ENCODE results near the gene SPNS3.

SPNS3 gene

GRCh38 chr17:4433515-4434031 lies at the start of gene SPNS3:
TSS of gene SPNS3 (plus strand) at chr17:4433940. CDS start at chr17:4433968, 28 bp downstream.
- DNase-seq: peak; percentile 24 to 33

- DNase-seq: no peak
Measured at GRCh38 chr17:4386406-4386805, 47.3 kb upstream of the SPNS3 start.

- DNase-seq: no peak
Measured at GRCh38 chr17:4387137-4387536, 46.6 kb upstream of the SPNS3 start.

- no peak for DNase-seq
Measured at GRCh38 chr17:4389079-4389478, 44.7 kb upstream of the SPNS3 start.

- no peak for DNase-seq
Measured at GRCh38 chr17:4393806-4394205, 39.9 kb upstream of the SPNS3 start.

- no peak for DNase-seq
Measured at GRCh38 chr17:4394208-4395110, 39.3 kb upstream of the SPNS3 start.

- DNase-seq: no peak
Measured at GRCh38 chr17:4395111-4395478, 38.6 kb upstream of the SPNS3 start.

GRCh38 chr17:4397840-4398239 lies 35.9 kb upstream of the SPNS3 start:
- no peak for DNase-seq

GRCh38 chr17:4405038-4405669 lies 28.6 kb upstream of the SPNS3 start:
- no peak for DNase-seq

- no peak for DNase-seq
Measured at GRCh38 chr17:4405699-4406098, 28.0 kb upstream of the SPNS3 start.

GRCh38 chr17:4406386-4406785 lies 27.4 kb upstream of the SPNS3 start:
- no peak for DNase-seq

GRCh38 chr17:4407216-4407615 lies 26.5 kb upstream of the SPNS3 start:
- no peak for DNase-seq

- DNase-seq: no peak
Measured at GRCh38 chr17:4407851-4408250, 25.9 kb upstream of the SPNS3 start.

- no peak for DNase-seq
Measured at GRCh38 chr17:4409659-4410058, 24.1 kb upstream of the SPNS3 start.

GRCh38 chr17:4411201-4411600 lies 22.5 kb upstream of the SPNS3 start:
- DNase-seq: no peak

- DNase-seq: peak; percentile 97
Measured at GRCh38 chr17:4412933-4413831, 20.6 kb upstream of the SPNS3 start.

- no peak for DNase-seq
Measured at GRCh38 chr17:4417129-4417667, 16.5 kb upstream of the SPNS3 start.

- peak; percentile 46 to 58 for DNase-seq
Measured at GRCh38 chr17:4420692-4421131, 13.0 kb upstream of the SPNS3 start.

GRCh38 chr17:4422864-4423263 lies 10.9 kb upstream of the SPNS3 start:
- no peak for DNase-seq

GRCh38 chr17:4425398-4425797 lies 8.3 kb upstream of the SPNS3 start:
- DNase-seq: no peak

- DNase-seq: no peak
Measured at GRCh38 chr17:4426499-4427208, 7.1 kb upstream of the SPNS3 start.

GRCh38 chr17:4427505-4427904 lies 6.2 kb upstream of the SPNS3 start:
- DNase-seq: no peak

All from activated CD4-positive, alpha-beta T cell treated with anti-CD3 and anti-CD28 coated beads, Interleukin-2, amount 50 U/mL, for 48 hours (primary cell).